GM19240 (cell line): ENCODE results near the gene PMCH.
"Not testable (repeated sequence)": the region's sequence is repeated elsewhere in the genome, so short reads cannot be mapped to it uniquely, and the experiment has no call there.

Experiments
- DNase-seq: peaks from one replicate; pipeline ENCODE4 v3.0.0; 2011; ENCODE audit warnings: low spot score; ENCODE audit not compliant: insufficient read length

Gene PMCH, protein sequence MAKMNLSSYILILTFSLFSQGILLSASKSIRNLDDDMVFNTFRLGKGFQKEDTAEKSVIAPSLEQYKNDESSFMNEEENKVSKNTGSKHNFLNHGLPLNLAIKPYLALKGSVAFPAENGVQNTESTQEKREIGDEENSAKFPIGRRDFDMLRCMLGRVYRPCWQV

DNA sequence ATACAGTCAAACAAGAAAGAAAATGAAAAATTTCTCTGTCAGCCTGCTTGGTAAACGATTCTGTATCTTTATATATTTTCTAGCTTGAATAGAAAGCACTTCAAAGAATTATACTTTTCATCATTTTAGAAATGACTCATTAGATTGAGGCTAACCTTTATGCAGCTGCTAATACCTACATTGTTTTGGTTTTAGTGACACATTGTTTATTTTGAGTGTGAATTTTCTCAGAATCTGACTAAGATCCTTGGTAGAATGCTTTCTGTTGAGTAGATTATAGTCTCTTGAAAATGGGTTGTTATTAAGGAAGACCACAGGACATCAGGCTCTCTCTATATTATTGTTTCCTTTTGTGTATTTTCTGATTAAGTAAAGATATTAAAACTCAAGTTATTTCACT is at the start of gene PMCH:
Gene PMCH (minus strand): TSS at position 45 of the 400 bp plus-strand sequence. CDS start 63 bp downstream, outside the sequence.
- peak; percentile 9 for DNase-seq

DNA sequence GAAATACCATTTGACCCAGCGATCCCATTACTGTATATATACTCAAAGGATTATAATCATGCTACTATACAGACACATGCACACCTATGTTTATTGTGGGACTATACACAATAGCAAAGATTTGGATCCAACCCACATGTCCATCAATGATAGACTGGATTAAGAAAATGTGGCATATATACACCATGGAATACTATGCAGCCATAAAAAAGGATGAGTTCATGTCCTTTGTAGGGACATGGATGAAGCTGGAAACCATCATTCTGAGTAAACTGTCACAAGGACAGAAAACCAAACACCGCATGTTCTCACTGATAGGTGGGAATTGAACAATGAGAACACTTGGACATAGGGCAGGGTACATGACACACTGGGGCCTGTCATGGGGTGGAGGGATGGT is 43.2 kb upstream of the PMCH start:
- DNase-seq: not testable (repeated sequence)

DNA sequence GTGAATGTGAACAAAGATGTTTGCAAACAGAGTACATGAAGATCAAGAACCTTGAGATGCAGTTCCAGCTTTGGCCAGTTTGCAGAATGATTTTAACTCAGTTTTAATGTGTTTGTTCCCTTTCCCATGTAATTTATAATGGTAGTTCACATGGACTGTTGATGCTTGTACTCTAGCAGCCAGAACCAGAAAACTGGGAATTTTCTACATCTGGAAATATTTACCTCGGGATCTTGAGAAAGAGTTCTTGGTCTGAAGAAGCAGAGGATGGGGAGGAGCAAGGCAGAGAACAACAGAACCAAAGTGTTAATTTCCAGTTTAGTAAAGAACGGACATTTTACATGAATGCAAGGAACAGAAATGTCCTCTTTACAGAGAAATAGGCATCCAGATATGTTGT is 37.0 kb upstream of the PMCH start:
- DNase-seq: no peak

DNA sequence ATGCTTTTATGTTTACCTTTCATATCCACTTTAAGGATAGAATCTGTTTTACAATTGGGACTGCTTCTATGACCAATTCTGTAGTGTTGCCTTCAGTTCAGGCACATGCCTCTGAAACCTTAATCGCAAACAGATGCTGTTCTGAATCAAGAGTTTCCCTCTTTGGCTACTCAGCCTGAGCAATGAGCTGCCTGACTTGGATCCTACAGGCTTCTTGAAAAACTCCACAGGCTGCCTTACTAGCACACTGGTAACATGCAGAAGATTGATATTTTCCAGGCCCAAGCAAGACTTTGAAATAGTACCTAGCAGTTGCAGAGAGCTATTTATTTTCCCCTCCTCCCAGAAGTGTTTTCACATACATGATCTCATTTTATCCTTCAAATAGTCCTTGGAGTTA is 34.8 kb upstream of the PMCH start:
- DNase-seq: no peak

GRCh38 chr12:102232036-102232435 is 34.4 kb upstream of the PMCH start:
- no peak for DNase-seq

- DNase-seq: no peak
Measured at GRCh38 chr12:102227954-102228353, 30.3 kb upstream of the PMCH start.

DNA sequence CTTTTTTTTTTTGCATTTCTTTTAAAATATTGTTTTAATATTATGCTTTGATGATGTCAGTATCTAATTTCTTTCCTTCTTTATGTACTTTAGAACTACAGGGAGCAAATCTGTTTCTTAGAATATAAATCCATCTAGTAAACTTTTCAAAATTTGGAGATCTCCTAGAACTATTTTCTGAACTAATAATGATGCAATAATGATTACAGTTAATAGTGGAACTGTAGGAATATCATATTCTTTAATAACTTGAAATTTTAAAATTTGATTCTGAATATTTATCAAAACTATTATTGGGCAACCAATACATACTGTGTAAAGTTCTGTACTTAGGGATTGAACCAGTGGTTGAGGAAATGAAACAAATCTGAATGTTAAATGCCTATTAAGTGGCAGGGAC is 23.1 kb upstream of the PMCH start:
- no peak for DNase-seq

- DNase-seq: no peak
Measured at GRCh38 chr12:102215992-102216691, 18.5 kb upstream of the PMCH start.

DNA sequence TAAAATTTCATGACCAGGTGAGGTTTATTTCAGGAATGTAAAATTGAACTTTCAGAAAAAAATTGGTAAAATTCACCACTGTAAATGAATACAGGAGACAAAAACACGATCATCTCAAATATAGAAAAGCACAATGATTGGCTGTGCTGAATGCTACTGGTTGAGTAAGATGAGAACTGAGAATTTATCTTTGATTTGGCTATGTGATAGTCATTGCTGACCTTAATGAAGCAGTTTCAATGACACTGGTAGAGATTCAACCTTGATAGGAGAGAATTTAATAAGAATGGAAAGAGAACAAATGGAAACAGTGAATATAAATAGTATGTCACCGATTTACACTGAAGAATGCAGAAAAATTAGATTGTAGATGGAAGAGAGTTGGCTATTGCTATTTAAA is 6.4 kb upstream of the PMCH start:
- no peak for DNase-seq

DNA sequence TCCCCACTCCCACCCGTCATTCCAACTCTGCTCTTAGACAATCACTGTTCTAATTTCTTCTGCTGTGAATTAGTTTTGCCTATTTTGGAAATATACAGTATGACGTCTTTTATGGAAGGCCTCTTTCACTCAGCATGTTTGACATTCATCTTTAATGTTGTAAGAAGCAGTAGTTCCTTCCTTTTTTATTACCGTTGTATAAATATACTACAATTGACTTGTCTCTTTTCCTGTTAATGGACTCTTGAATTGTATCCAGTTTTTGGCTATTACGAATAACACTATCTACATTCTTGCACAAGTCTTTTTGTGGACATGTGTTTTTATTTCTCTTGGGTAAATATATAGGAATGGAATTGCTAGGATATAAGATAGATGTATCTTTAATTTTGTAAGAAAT is 4.9 kb upstream of the PMCH start:
- DNase-seq: no peak

DNA sequence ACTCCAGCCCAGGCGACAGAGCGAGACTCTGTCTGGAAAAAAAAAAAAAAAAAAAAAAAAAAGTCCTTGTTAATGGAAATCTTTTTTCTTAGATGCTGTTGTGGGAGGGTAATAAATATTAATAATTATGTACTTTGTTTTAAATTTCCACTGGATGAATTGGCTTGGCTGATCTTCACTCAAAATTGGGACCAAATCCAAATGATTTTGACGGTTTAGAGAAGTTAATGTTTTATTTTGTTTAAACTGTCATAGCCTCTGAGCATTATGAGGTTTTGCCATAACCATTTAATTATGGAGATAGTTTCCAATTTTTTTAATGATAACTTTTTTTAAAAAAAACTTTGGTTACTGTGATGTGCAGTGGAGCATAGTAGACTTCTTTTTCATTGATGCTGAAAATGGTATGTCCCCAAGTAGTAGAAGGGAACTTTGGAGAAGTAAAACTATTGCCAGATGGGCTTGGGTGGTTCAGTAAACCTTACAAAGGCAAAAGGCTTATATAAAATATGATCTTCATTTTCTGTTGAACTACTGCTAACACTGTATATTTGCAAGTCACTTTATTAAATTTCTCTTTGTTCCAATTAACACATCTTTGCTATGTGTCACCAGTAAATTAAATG is 3.9 kb upstream of the PMCH start:
- DNase-seq: no peak

DNA sequence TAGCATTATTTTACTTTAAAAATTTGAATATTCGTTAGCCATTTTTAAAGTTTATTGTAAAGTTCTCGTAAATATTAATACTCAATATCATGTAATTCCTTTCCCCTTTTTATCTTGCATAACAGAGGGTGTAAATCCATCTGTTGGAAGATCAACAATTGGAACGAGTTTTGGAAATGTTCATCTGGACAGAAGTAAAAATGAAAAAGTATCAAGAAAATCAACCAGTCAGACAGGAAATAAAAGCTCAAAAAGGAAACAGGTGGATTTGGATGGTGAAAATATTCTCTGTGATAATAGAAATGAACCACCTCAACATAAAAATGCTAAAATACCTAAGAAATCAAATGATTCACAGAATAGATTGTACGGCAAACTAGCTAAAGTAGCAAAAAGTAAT is 1.8 kb downstream of the PMCH start:
- no peak for DNase-seq

GRCh38 chr12:102182635-102183034 is 15.0 kb downstream of the PMCH start:
- DNase-seq: no peak

DNA sequence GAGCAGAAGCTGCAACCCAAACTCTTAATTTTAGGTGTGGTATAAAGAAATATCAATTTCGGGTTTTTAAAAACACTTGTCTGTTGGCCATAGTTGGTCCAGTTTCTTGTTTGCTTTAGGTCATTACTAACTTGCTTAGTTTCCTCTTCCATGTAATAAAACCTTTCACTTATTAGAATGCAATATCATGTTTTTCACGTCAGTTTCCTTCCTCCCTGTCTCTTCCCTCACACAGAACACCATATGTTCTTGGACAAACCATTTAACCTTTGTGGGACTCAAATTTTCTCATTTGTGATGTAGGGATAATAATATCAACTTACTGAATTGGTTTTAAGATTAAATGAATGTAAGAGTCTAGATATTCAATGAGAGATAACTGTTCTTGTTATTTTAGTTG is 22.9 kb downstream of the PMCH start:
- no peak for DNase-seq

- DNase-seq: no peak
Measured at GRCh38 chr12:102174117-102174516, 23.5 kb downstream of the PMCH start.

DNA sequence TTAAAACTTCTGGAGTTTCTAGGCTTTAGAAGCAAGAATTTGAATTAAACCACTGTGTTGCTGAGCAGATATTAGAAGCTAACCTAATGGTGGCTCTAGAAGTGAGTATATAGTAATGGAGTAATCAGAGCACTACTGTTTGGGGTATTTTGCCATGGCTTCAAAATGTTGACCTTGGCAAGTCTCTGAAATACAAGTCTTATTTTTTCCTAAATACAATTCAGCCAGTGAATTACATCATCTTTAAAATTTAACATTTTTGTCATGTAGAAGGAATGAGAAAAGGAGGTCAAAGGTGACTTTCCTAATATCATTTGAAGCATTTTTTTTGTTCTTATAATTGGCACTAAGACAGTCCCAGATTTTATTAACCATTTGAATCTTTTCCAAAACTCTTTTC is 25.2 kb downstream of the PMCH start:
- no peak for DNase-seq

DNA sequence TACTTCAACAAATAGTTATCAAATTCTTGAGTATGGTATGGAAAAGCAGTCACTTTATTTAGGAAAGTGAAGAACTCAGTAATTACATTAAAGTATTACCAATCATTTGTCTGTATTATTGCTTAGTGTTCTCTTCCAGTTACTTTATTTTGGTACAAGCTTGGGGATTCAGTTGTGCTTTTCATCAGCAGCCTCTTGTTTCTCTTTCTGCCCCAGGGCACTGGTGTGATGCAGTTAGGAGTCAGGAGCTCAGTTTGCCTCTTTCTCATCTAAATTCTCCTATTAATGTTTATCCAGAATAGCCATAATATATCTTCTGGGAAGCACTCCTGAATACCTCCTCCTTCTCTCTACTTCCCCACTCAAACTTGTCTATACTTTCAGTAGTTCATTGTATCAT is 25.7 kb downstream of the PMCH start:
- DNase-seq: no peak

- no peak for DNase-seq
Measured at GRCh38 chr12:102169922-102170621, 27.6 kb downstream of the PMCH start.

- DNase-seq: no peak
Measured at GRCh38 chr12:102167821-102168604, 29.6 kb downstream of the PMCH start.

GRCh38 chr12:102163383-102163782 is 34.2 kb downstream of the PMCH start:
- DNase-seq: no peak

- not testable (repeated sequence) for DNase-seq
Measured at GRCh38 chr12:102155206-102155605, 42.4 kb downstream of the PMCH start.
